ENCODE measurements around the gene GRM6.

GRM6 gene

GRCh38 chr5:178994580-178995340 lies at the start of gene GRM6:
Gene GRM6 (minus strand): TSS chr5:178995320. CDS start chr5:178994944, 376 bp downstream.
- no peak for DNase-seq (ENCODE audit: low read depth in 2 of 2)

GRCh38 chr5:179044765-179045164 lies 49.6 kb upstream of the GRM6 start:
- no peak for DNase-seq (ENCODE audit: low read depth in 2 of 2)

GRCh38 chr5:179033004-179033580 lies 38.0 kb upstream of the GRM6 start:
- no peak for DNase-seq (ENCODE audit: low read depth in 2 of 2)

- peak; percentile 83 to 90 for DNase-seq (ENCODE audit: low read depth in 2 of 2)
These were observed 28.5 kb upstream of the GRM6 start, which contains the start of gene ZNF879 for GRCh38 chr5:179023528-179024189. Gene ZNF879 (plus strand): TSS chr5:179023804. CDS start chr5:179025005, 1,201 bp downstream.

GRCh38 chr5:179008667-179009066 lies 13.5 kb upstream of the GRM6 start:
- no peak for DNase-seq (ENCODE audit: low read depth in 2 of 2)

GRCh38 chr5:179006564-179006963 lies 11.4 kb upstream of the GRM6 start:
- no peak for DNase-seq (ENCODE audit: low read depth in 2 of 2)

- DNase-seq (ENCODE audit: low read depth in 2 of 2), result no peak
These were observed 3.3 kb upstream of the GRM6 start for GRCh38 chr5:178998441-178998840.

- DNase-seq (ENCODE audit: low read depth in 2 of 2), result no peak
These were observed 2.1 kb upstream of the GRM6 start for GRCh38 chr5:178997191-178997590.

- no peak for DNase-seq (ENCODE audit: low read depth in 2 of 2)
These were observed 1.0 kb upstream of the GRM6 start for GRCh38 chr5:178996156-178996555.

- DNase-seq (ENCODE audit: low read depth in 2 of 2), result no peak
These were observed 196 bp upstream of the GRM6 start for GRCh38 chr5:178995341-178995690.

- no peak for DNase-seq (ENCODE audit: low read depth in 2 of 2)
These were observed 1.1 kb downstream of the GRM6 start for GRCh38 chr5:178993955-178994579.

GRCh38 chr5:178993236-178993765 lies 1.8 kb downstream of the GRM6 start:
- DNase-seq (ENCODE audit: low read depth in 2 of 2), result no peak

- DNase-seq (ENCODE audit: low read depth in 2 of 2), result no peak
These were observed 2.7 kb downstream of the GRM6 start for GRCh38 chr5:178992291-178992895.

- no peak for DNase-seq (ENCODE audit: low read depth in 2 of 2)
These were observed 3.7 kb downstream of the GRM6 start for GRCh38 chr5:178991190-178992145.

GRCh38 chr5:178990491-178990890 lies 4.6 kb downstream of the GRM6 start:
- no peak for DNase-seq (ENCODE audit: low read depth in 2 of 2)

- DNase-seq (ENCODE audit: low read depth in 2 of 2), result no peak
These were observed 5.8 kb downstream of the GRM6 start for GRCh38 chr5:178989311-178989710.

GRCh38 chr5:178988436-178989220 lies 6.5 kb downstream of the GRM6 start:
- DNase-seq (ENCODE audit: low read depth in 2 of 2), result no peak

GRCh38 chr5:178986326-178986960 lies 8.7 kb downstream of the GRM6 start:
- DNase-seq (ENCODE audit: low read depth in 2 of 2), result no peak

All from activated CD4-positive, alpha-beta T cell treated with anti-CD3 and anti-CD28 coated beads for 24 hours (primary cell).